ENCODE measurements around the gene RHBG.

The RHBG gene

DNA sequence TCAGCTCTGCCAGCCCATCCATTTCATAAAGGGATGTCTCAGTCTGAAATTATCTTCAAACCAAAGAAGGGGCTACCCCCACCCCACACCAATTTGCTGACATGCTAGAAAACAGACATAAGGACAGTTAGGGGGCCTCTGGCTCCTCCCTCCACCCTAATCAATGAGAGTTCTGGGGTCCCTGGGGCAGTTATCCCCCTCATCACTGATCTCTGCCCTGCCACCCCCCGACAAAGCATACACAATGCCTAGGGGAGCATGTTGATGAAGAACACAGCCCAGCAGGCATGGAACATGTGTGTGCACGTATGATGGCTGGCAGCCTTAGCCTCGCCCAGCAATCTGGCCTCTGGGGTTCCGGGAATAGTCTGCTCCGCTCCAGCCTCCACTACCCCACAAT is 58.9 kb downstream of the RHBG start:
- TF ChIP-seq, protein P1, sequence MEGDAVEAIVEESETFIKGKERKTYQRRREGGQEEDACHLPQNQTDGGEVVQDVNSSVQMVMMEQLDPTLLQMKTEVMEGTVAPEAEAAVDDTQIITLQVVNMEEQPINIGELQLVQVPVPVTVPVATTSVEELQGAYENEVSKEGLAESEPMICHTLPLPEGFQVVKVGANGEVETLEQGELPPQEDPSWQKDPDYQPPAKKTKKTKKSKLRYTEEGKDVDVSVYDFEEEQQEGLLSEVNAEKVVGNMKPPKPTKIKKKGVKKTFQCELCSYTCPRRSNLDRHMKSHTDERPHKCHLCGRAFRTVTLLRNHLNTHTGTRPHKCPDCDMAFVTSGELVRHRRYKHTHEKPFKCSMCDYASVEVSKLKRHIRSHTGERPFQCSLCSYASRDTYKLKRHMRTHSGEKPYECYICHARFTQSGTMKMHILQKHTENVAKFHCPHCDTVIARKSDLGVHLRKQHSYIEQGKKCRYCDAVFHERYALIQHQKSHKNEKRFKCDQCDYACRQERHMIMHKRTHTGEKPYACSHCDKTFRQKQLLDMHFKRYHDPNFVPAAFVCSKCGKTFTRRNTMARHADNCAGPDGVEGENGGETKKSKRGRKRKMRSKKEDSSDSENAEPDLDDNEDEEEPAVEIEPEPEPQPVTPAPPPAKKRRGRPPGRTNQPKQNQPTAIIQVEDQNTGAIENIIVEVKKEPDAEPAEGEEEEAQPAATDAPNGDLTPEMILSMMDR (IDR thresholded peaks at IDR 0.05): no peak
- Histone ChIP-seq H3K4me3 (no peak overlapping the region), H3K27ac (no peak overlapping the region)
- DNase-seq (ENCODE audit: low spot score): no peak

DNA sequence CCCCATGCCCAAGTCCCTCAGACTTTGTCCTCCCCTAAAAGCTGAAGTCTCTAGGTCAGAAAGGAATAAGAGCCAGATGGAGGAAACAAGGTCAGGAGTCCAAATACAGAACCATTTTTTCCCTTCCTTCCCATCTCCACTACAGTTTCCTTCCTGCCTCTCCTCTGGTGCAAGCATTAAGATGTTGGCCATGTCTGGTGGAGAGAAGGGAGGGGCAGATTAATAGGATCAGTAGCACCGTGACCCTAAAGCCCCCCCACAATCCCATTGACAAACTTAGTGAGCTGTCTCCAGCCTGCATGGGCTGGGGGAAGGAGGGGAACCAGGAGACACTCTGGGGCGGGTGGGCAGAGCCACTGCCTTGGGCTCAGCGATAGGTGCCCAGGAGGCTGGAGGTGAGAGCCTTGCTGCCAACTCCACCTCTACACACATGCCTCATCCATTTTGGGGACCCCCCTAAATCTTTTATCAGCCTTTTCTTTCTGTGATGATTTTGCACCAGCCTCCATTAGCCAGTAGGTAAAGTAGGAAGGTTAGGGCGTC is 59.8 kb downstream of the RHBG start:
- no peak for DNase-seq (ENCODE audit: low spot score)
- TF ChIP-seq, protein P1 (IDR thresholded peaks at IDR 0.05): no peak
- H3K27ac ChIP-seq: no peak overlapping the region
- H3K4me3 ChIP-seq: no peak overlapping the region

DNA sequence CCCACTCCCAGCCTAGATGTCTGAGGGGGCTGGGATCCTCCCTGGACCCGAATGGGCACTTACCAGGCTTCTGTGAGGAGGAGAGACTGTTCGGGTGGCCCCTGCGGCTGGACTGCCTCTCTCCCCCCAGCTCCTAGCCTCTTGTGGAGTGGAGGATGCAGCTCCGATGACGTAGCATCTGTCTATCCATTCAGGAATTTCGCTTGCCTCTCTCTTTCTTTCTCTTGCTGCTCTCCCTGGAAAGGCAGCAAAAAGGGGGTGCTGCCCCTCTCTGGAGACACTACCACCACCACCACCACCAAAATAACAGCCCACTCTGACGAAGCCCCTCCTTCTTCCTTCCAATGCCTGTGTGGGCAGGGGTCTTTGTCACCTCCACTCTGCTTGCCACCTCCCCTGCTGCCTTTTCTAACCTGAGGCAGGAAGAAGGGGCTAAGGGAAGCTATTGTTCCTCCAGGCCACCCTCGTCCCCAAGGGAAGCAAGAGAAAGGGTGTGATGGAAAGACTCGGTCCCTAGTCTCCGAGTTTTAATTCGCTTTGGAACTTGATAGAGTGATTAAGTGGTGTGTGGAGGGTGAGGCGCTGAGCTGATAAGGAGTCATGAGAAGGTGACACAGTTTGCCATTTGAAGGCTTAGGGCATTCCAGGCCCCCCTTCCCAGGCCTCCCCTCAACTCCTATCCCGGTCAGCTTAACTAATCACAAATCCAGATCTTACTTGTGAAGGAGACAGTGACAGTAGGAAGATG is 60.5 kb downstream of the RHBG start:
- DNase-seq (ENCODE audit: low spot score): no peak
- Histone ChIP-seq H3K27ac (no peak overlapping the region), H3K4me3 (no peak overlapping the region)
- TF ChIP-seq, protein P1 (IDR thresholded peaks at IDR 0.05): no peak

DNA sequence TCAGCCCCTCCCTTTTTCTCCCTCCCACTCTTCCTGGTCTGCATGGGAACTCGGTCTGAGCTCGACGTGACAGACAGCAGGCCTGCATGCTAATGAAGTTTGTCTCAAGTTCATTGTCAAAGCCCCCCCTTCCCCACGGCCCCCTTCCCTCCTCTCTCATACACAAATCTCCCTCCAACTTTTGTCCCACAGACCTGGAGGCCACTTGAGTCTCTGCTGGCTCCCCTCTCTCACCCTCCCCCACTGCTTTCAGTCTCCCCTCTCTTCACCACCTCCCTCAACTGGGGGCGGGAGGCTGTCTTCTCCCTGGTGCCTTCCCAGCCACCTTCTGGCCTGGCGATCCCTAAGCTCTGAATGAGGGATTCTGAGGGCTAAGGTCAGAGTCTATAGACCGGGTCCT is 61.3 kb downstream of the RHBG start:
- no peak for DNase-seq (ENCODE audit: low spot score)

DNA sequence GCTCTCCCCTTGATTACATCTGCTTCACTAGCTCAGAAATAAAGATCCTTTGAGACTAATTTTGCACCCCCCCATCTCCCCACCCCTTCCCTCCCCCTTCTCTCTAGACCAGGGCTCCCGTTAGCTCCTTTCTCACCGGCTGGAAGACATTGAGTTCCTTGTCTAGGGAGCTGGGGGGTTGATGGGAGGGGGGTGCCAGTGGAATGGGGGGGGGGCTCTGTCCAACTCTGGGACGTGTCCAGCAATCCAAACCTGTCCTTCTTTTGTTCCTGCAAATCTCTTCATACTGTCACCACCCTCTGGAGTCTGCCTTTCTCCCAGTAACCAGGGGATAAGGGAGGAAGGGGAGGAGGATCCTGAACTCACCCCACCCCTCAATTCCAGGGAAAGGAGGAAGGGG is 61.9 kb downstream of the RHBG start:
- Histone ChIP-seq H3K4me3 (no peak overlapping the region), H3K27ac (no peak overlapping the region)
- DNase-seq (ENCODE audit: low spot score): no peak
- TF ChIP-seq, protein P1 (IDR thresholded peaks at IDR 0.05): no peak

More for the DNA sequence above, 61.3 kb downstream of the RHBG start:
- Histone ChIP-seq H3K27ac (no peak overlapping the region), H3K4me3 (no peak overlapping the region)
- TF ChIP-seq, protein P1 (IDR thresholded peaks at IDR 0.05): no peak

DNA sequence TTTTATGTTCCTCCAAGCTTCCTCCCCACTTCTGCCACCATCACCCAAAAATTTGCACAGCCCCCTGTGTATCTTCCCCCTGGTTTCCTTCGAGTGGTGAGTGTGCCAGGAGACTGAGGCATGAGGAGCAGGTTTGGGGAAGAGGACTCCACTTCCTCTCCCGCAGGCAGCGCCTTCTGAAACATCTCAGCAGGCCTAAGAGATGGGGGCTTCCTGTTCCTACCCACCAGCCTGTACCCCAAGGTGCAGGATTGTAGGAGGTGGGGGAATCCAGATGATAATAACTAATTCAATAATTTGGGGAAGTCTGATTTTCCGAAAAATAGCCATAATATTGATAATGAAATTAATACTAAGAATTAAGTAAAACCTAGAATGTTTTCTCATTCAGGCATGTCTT is 62.4 kb downstream of the RHBG start:
- Histone ChIP-seq H3K27ac (no peak overlapping the region), H3K4me3 (no peak overlapping the region)
- no peak for DNase-seq (ENCODE audit: low spot score)
- TF ChIP-seq, protein P1 (IDR thresholded peaks at IDR 0.05): no peak

Measured in coronary artery (tissue), 2 donors.